Rectal smooth muscle tissue (tissue), 1 donor: ENCODE results near the gene CACNA2D2.

Source experiments
- H3K27ac ChIP-seq: one replicate; pipeline ENCODE4 v1.7.0; 2013; ENCODE audit warnings: low read depth, low read length, inconsistent platforms
- H3K27me3 ChIP-seq: one replicate; pipeline ENCODE4 v1.7.0; 2013; ENCODE audit warnings: low read length; ENCODE audit not compliant: control insufficient read depth, insufficient read depth
- H3K36me3 ChIP-seq: one replicate; pipeline ENCODE4 v1.7.0; 2013; ENCODE audit warnings: low read length; ENCODE audit not compliant: control insufficient read depth, insufficient read depth
- H3K4me1 ChIP-seq: one replicate; pipeline ENCODE4 v1.7.0; 2013; ENCODE audit warnings: low read length; ENCODE audit not compliant: control insufficient read depth, insufficient read depth
- H3K4me3 ChIP-seq: one replicate; pipeline ENCODE4 v1.7.0; 2013; ENCODE audit warnings: low read length
- H3K9ac ChIP-seq: one replicate; pipeline ENCODE4 v1.7.0; 2013; ENCODE audit warnings: low read length

The CACNA2D2 gene

DNA sequence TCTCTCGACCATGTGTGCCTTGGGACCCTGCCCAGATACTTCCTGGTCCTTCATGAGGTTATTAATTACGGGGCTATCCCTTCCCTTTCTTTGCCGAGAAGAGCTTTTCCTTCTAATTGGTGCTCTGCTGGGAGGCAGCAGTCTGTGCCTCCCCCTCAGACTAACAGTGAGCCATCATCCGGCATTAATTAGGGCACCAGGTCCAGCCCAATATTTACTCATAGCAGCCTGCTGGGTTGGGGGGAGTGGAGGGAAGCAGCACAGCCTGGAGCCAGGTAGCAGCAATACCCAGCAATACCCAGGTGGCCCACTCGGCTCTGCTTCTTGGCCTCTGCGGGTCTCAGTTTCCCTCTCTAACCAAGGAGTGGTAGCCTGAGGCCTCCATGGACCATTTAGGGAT lies 20.1 kb downstream of the CACNA2D2 start:
- H3K9ac ChIP-seq, result no peak overlapping the region
- no peaks in the 10 kb centered on the region for H3K4me1 ChIP-seq
- H3K36me3 ChIP-seq, result no peaks in the 10 kb centered on the region
- no peaks in the 10 kb centered on the region for H3K27me3 ChIP-seq
- H3K27ac ChIP-seq, result no peak overlapping the region
- no peak overlapping the region for H3K4me3 ChIP-seq

DNA sequence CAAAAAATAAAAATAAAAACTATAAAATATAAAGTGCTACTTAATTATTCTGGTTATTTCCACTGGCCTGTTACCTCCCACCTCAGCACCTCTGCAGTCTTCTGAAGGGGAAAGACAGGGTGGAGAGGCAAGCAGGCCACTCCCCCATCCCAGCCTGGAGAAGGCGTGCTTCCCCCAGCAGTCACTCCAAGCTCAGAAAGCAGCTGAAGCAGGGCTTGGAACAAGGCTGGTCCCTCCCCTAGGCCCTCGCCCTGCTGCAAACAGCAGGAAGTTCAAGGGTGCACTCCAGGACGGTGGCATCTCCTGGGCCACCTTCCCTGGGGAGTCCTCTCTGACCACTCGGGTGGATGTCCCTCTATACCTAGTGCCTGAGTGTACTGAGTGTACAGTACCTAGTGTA lies 21.4 kb downstream of the CACNA2D2 start:
- no peaks in the 10 kb centered on the region for H3K27me3 ChIP-seq
- no peaks in the 10 kb centered on the region for H3K4me1 ChIP-seq
- H3K27ac ChIP-seq, result no peak overlapping the region
- H3K4me3 ChIP-seq, result no peak overlapping the region
- no peak overlapping the region for H3K9ac ChIP-seq
- no peaks in the 10 kb centered on the region for H3K36me3 ChIP-seq

DNA sequence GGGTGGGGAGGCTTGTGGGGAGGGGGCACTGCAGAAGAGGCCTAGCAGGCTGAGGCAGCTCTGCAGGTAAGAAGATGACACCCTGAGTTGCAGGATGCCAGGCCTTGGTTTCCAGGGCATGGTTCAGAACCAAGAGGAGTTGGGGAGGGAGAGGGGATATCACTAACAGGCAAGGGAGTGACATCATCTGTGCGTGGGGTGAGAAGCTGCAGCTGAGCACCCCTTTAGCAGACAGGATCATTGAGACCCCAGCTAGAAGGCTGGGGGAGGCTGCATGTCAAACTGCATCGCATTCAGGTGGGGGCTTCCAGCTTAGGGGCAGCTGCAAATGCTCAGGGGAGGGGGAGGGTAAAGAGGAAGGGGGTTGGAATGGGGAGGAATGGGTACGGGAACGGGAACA lies 23.0 kb downstream of the CACNA2D2 start:
- no peaks in the 10 kb centered on the region for H3K27me3 ChIP-seq

DNA sequence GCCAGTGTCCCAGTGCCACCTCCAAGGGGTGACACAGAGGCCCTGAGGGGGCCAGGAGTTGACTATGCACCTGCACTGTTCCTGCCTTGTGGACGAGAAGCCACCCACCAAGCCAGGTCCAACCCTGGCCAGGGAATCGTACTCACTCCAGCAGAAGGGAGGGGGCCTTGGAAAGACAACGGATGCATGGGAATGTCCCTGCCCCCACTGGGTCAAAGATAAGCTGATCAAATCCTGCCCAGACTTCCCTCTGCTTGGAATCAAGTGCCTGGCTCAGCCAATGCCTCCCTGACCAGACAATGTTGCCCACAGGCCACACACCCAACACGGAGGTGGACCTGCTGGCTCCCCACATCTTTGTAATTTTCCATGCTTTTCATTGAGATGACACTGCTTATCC lies 23.9 kb downstream of the CACNA2D2 start:
- Histone ChIP-seq H3K9ac (no peak overlapping the region), H3K36me3 (no peaks in the 10 kb centered on the region), H3K27me3 (no peaks in the 10 kb centered on the region), H3K4me3 (no peak overlapping the region), H3K27ac (no peak overlapping the region), H3K4me1 (no peaks in the 10 kb centered on the region)

More for the DNA sequence above, 23.0 kb downstream of the CACNA2D2 start:
- no peaks in the 10 kb centered on the region for H3K36me3 ChIP-seq
- no peak overlapping the region for H3K4me3 ChIP-seq
- no peaks in the 10 kb centered on the region for H3K4me1 ChIP-seq
- H3K27ac ChIP-seq, result no peak overlapping the region
- H3K9ac ChIP-seq, result no peak overlapping the region

DNA sequence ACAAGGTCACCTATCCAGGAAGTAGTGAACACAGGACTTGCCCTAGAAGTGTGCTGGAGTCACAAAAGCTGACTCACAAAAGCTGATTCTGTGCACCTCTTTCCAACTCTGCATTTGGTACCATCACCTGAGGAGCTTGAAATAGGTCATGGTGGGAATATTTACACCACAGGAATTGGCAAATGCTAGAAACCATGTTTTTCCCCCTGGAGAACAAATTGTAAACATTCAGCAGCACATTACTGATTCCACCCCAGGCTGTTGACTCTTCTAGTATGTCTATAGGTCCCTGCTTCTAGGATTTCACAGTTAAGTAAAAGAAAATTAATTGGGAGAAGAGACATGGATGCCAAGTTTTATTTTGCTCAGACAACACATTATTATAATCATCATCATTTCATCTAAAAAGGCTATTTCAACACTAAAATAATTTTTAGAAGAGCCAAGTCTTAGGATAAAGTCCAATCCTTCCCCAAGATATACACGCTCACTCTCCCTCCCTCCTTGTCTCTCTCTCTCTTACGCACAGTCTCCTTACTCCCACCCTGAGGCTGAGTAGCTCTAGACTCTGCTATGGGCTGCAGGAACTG lies 24.7 kb downstream of the CACNA2D2 start:
- H3K4me1 ChIP-seq, result no peaks in the 10 kb centered on the region
- no peak overlapping the region for H3K27ac ChIP-seq
- no peak overlapping the region for H3K4me3 ChIP-seq
- H3K9ac ChIP-seq, result no peak overlapping the region
- H3K27me3 ChIP-seq, result no peaks in the 10 kb centered on the region
- no peaks in the 10 kb centered on the region for H3K36me3 ChIP-seq

DNA sequence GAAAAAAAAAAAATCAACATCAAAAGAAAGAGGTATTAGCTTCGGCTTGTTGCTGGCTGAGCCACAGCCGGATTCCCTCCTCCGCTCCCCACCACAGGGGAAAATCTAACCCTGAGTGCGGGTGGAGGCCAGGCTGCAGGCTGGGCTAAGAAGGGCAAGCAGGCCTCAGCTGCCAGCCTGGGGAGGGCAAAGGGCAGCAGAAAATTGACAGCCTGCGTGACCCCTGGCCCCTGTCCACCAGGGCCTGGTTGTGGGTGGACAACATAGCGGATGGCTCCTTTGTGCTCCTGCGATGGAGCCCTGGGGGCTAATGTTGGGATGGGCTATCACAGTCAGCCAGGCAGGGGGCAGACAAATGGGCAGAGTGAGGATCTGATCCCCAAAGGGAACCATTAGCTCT lies 25.4 kb downstream of the CACNA2D2 start:
- Histone ChIP-seq H3K4me1 (no peaks in the 10 kb centered on the region), H3K9ac (no peak overlapping the region), H3K27ac (no peak overlapping the region), H3K4me3 (no peak overlapping the region), H3K27me3 (no peaks in the 10 kb centered on the region), H3K36me3 (no peaks in the 10 kb centered on the region)

DNA sequence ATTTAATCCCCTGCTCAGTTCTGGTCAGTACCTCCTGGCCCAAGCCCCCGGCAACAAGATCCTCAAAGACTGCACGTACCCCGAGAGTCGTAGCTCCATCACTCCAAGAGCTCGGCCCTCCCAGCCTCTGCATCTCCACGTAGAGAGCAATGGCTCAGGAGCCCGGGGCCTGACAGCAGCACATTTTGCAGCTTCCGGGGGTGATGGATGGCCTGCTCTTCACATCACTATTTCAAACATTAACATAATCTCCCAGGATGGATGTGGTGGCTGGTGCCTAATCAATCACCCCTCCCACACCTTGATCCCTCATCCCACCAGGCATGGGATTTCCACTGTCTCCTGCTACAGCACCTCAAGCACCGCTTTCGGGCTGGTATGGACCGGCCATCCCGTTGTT lies 28.1 kb downstream of the CACNA2D2 start:
- H3K9ac ChIP-seq, result no peak overlapping the region

DNA sequence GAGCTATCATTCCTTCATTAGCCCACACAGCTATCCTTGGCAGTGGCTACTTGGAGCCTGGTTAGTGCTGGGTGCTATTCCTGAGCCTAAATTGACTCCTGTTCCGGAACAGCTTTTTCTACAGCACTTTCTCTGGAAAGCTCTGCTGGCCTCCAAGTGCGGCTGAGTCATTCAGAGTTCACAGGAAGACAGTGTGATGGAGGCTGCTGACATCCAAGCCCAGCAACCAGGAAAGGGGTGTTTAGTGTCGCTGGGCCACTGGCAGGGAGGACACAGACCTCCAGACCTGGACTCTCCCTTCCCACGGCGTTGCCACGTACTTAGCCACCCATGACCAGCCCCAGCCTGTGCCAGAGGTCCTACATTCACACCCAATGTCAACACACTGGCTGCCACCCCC lies 28.7 kb downstream of the CACNA2D2 start:
- Histone ChIP-seq H3K36me3 (no peaks in the 10 kb centered on the region), H3K27me3 (no peaks in the 10 kb centered on the region), H3K4me1 (no peaks in the 10 kb centered on the region), H3K4me3 (no peak overlapping the region), H3K27ac (no peak overlapping the region), H3K9ac (no peak overlapping the region)

More for the DNA sequence above, 28.1 kb downstream of the CACNA2D2 start:
- Histone ChIP-seq H3K36me3 (no peaks in the 10 kb centered on the region), H3K27ac (no peak overlapping the region), H3K4me1 (no peaks in the 10 kb centered on the region), H3K4me3 (no peak overlapping the region), H3K27me3 (no peaks in the 10 kb centered on the region)

DNA sequence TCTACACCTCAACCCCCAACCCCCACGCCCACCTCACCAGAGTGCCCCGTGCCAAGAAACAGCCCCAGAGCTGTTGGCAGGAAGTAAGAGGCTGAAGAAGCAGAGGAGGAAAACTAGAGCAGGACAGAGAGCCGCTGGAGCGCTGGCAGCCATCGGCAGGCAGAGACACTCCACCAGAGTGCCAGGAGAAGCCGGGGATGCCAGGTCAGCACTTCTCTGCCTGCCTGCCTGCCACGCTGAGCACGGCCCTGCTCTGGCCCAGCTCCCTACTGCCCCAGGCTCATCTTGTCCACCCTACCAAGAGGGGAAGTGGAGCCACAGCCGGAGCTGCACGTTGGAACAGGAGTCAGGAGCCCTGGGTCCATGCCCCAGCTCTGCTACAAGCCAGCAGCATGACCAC lies 29.7 kb downstream of the CACNA2D2 start:
- Histone ChIP-seq H3K4me1 (no peaks in the 10 kb centered on the region), H3K36me3 (peaks cover 2% of the 10 kb centered on the region), H3K27me3 (no peaks in the 10 kb centered on the region), H3K9ac (no peak overlapping the region), H3K27ac (no peak overlapping the region), H3K4me3 (no peak overlapping the region)

DNA sequence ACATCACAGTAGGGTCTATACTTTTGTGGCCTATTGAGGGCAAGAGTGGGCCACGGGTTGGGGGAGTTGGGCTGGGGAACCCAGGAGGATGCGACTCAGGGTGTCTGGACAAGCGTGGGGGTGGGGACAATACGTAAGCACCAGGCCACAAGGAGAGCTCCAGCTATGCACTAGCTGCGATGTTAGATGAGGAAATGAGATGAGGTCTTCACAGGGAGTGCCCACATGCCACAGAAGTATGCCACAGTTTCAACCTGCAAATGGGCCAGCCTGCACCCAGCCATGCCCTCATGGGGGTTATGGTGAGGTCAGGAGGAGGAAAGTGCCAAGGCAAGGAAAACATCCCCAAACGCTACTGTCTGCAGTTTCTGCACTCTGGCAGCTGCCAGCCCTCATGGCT lies 30.5 kb downstream of the CACNA2D2 start:
- peaks cover 2% of the 10 kb centered on the region for H3K36me3 ChIP-seq
- H3K27ac ChIP-seq, result no peak overlapping the region
- H3K9ac ChIP-seq, result no peak overlapping the region
- no peaks in the 10 kb centered on the region for H3K27me3 ChIP-seq
- no peaks in the 10 kb centered on the region for H3K4me1 ChIP-seq
- no peak overlapping the region for H3K4me3 ChIP-seq

DNA sequence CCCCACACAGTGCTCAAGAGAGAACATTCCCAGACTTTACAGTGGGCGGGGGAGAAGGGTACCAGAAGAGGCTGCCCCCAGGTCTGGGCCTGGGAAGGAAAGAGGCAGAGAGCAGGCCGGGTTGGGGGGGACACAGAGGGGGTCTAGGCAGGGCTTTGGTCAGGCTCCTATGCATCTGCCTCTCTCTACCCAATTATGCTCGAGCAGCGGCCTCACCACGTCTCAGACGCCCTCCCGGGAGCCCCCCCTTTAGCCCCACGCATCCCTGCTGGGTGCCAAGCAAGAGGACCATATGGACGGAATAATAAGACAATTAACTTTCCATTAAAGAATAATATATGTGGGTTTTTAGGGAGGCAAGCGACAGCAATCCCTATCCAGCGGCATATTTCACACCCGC lies 32.8 kb downstream of the CACNA2D2 start:
- Histone ChIP-seq H3K27ac (no peak overlapping the region), H3K9ac (no peak overlapping the region), H3K4me1 (no peaks in the 10 kb centered on the region), H3K4me3 (no peak overlapping the region), H3K27me3 (no peaks in the 10 kb centered on the region), H3K36me3 (peaks cover 2% of the 10 kb centered on the region)

DNA sequence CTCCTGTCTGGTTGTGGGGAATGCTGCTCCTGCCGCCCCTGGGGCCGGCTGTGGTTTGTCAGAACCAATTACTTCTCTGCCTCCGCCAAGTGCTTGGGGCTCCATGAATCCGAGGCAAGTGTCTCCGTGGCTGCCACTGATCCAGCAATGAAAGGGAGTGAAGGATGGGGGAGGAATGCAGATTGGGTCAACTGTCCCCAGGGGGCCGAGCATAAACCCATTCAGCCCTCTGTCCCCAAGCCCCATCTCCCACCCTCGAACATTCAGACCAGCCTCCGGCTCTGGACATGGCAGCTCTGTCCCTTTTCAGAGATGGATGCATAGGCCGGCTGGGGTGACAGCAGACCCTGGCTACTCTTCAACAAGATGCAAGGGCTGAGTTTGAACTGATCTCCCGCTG lies 35.5 kb downstream of the CACNA2D2 start:
- Histone ChIP-seq H3K4me3 (no peak overlapping the region), H3K27me3 (no peaks in the 10 kb centered on the region), H3K4me1 (no peaks in the 10 kb centered on the region), H3K9ac (no peak overlapping the region), H3K27ac (no peak overlapping the region), H3K36me3 (peaks cover 2% of the 10 kb centered on the region)

DNA sequence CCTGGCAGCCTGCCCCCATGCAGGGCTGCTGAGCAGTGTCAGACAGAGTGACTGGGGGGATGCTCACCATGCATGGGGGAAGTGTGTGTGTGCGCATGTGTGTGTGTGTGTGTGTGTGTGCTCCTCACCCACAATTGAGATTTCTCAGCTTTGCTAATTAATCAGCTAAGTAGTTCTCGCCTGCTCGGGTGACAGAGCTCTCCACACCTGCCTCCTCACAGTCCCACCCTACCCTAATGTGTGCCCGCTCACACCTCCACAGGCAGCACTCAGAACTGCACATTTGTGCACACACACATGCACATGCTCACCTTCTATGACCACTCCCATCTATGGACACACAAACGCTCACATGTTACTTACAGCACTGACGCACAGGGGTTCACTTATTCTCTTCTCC lies 37.3 kb downstream of the CACNA2D2 start:
- Histone ChIP-seq H3K4me3 (no peak overlapping the region), H3K9ac (no peak overlapping the region), H3K27me3 (no peaks in the 10 kb centered on the region)

More for the DNA sequence above, 37.3 kb downstream of the CACNA2D2 start:
- Histone ChIP-seq H3K4me1 (no peaks in the 10 kb centered on the region), H3K36me3 (peaks cover 2% of the 10 kb centered on the region), H3K27ac (no peak overlapping the region)
